H1 (cell line): ENCODE measurements around the gene SLC25A5. TPM values are rescaled to one million over a fixed set of nuclear protein-coding genes. Genes with fewer than 3 reads are reported as not detected.

Experiments
- CTCF ChIA-PET: fragments of 300-600 bp; sonication (Branson Sonifier 250); formaldehyde crosslinking; loops from one replicate; lab custom pipeline; 2021; ENCODE audit not compliant: partially characterized antibody; lab: Charles Lee
- POLR2A ChIA-PET: fragments of 300-600 bp; sonication (Branson Sonifier 250); formaldehyde crosslinking; loops from one replicate; lab custom pipeline; 2021; ENCODE audit warnings: inconsistent platforms; ENCODE audit not compliant: partially characterized antibody; lab: Charles Lee
- DNase-seq, 2 experiments: peaks; one replicate each; pipeline versions ENCODE4 v3.0.0 to v3.0.0-alpha.2; 2010 to 2022; ENCODE audit warnings: low spot score in 2 of 2, low read depth in 1 of 2, mixed read lengths in 1 of 2
- FAIRE-seq: peaks from 2 replicates; lab custom pipeline; 2011; peaks lifted over from hg19 to GRCh38; lab: Jason Lieb, UNC
- H2AFZ ChIP-seq: 2 replicates; pipeline ENCODE4 v1.8.1; 2012; ENCODE audit warnings: low read length, inconsistent platforms
- H2AK5ac ChIP-seq: 2 replicates; pipeline ENCODE4 v1.6.1; 2013; ENCODE audit warnings: low read depth, low read length
- H2BK120ac ChIP-seq: replicated peaks from 2 replicates; pipeline ENCODE3; 2013; ENCODE audit warnings: low read depth, low read length, inconsistent platforms
- H2BK12ac ChIP-seq: 2 replicates; pipeline ENCODE4 v1.6.1; 2013; ENCODE audit warnings: low read depth, low read length
- H2BK15ac ChIP-seq: 2 replicates; pipeline ENCODE4 v1.6.1; 2013; ENCODE audit warnings: low read length
- H2BK20ac ChIP-seq: 2 replicates; pipeline ENCODE4 v1.6.1; 2013; ENCODE audit warnings: low read length
- H2BK5ac ChIP-seq: 2 replicates; pipeline ENCODE4 v1.6.1; 2013; ENCODE audit warnings: low read depth, low read length
- H3K14ac ChIP-seq: 2 replicates; pipeline ENCODE4 v1.6.1; 2013; ENCODE audit warnings: inconsistent platforms; ENCODE audit not compliant: insufficient read length
- H3K18ac ChIP-seq: 2 replicates; pipeline ENCODE4 v1.6.1; 2013; ENCODE audit warnings: low read length; ENCODE audit errors: extremely low read depth
- H3K23ac ChIP-seq: 2 replicates; pipeline ENCODE4 v1.6.1; 2013; ENCODE audit warnings: inconsistent platforms; ENCODE audit not compliant: insufficient read length
- H3K23me2 ChIP-seq: 2 replicates; pipeline ENCODE4 v1.6.1; 2013; ENCODE audit warnings: low read depth, low read length
- H3K27ac ChIP-seq: 2 replicates; pipeline ENCODE4 v1.6.1; 2011; ENCODE audit warnings: low read depth, low read length, inconsistent platforms
- H3K27me3 ChIP-seq, 4 experiments: replicated peaks in 1 of 4; 1 replicate in 1 of 4; 2 replicates in 3 of 4; pipeline versions ENCODE4 v1.6.1 to v1.8.1; 2011 to 2013; ENCODE audit warnings: low read length in 3 of 4, mild to moderate bottlenecking in 3 of 4, inconsistent platforms in 2 of 4, mixed read lengths in 2 of 4, moderate library complexity in 1 of 4; ENCODE audit not compliant: control insufficient read depth in 3 of 4, insufficient read depth in 3 of 4; ENCODE audit errors: extremely low read depth in 1 of 4
- H3K36me3 ChIP-seq, 4 experiments: 2 replicates each; pipeline versions ENCODE4 v1.6.1 to v1.8.1; 2011 to 2013; ENCODE audit warnings: mild to moderate bottlenecking in 4 of 4, low read length in 3 of 4, moderate library complexity in 2 of 4, control low read depth in 1 of 4, inconsistent platforms in 1 of 4; ENCODE audit not compliant: insufficient read depth in 4 of 4, control insufficient read depth in 2 of 4
- H3K4ac ChIP-seq: replicated peaks from 2 replicates; pipeline ENCODE3; 2013; ENCODE audit warnings: low read length, low read depth, mixed read lengths, inconsistent platforms; ENCODE audit not compliant: insufficient read length
- H3K4me1 ChIP-seq, 4 experiments: replicated peaks in 1 of 4; 1 replicate in 1 of 4; 2 replicates in 3 of 4; pipeline versions ENCODE4 v1.6.1 to v1.8.1; 2011 to 2013; ENCODE audit warnings: low read length in 3 of 4, inconsistent platforms in 2 of 4, mixed read lengths in 1 of 4; ENCODE audit not compliant: insufficient read depth in 4 of 4, control insufficient read depth in 3 of 4
- H3K4me2 ChIP-seq, 2 experiments: 2 replicates each; pipeline versions ENCODE4 v1.6.1 to v1.8.1; 2011 to 2013; ENCODE audit warnings: low read depth in 2 of 2, low read length in 2 of 2, control low read depth in 1 of 2, inconsistent platforms in 1 of 2, mild to moderate bottlenecking in 1 of 2; ENCODE audit not compliant: insufficient read depth in 1 of 2
- H3K4me3 ChIP-seq, 4 experiments: fragments of 200-600, 300-600 bp in 1 of 4; sonication (generic), shearing (Covaris generic), sonication (Bioruptor Twin) in 1 of 4; 2 replicates each; pipeline versions ENCODE4 v1.5.1 to v1.8.1; 2011 to 2016; ENCODE audit warnings: low read length in 4 of 4, low read depth in 3 of 4, control low read depth in 2 of 4, inconsistent platforms in 2 of 4, mild to moderate bottlenecking in 2 of 4, mixed read lengths in 1 of 4, moderate library complexity in 1 of 4; ENCODE audit not compliant: insufficient read depth in 2 of 4; ENCODE audit errors: extremely low read depth in 1 of 4
- H3K56ac ChIP-seq: replicated peaks from 2 replicates; pipeline ENCODE3; 2013; ENCODE audit warnings: low read depth, mild to moderate bottlenecking, mixed read lengths, low read length, inconsistent platforms; ENCODE audit not compliant: insufficient read length
- H3K79me1 ChIP-seq: 2 replicates; pipeline ENCODE4 v1.6.1; 2013; ENCODE audit warnings: low read depth, low read length, control low read depth
- H3K79me2 ChIP-seq, 2 experiments: 2 replicates each; pipeline versions ENCODE4 v1.6.1 to v1.8.1; 2012 to 2013; ENCODE audit warnings: low read length in 2 of 2, mild to moderate bottlenecking in 2 of 2, inconsistent platforms in 1 of 2; ENCODE audit not compliant: insufficient read depth in 2 of 2, control insufficient read depth in 1 of 2
- H3K9ac ChIP-seq, 4 experiments: replicated peaks in 1 of 4; 1 replicate in 1 of 4; 2 replicates in 3 of 4; pipeline versions ENCODE4 v1.6.1 to v1.8.1; 2011 to 2013; ENCODE audit warnings: low read depth in 3 of 4, low read length in 3 of 4, control low read depth in 2 of 4, mild to moderate bottlenecking in 2 of 4, moderate library complexity in 2 of 4, inconsistent platforms in 1 of 4; ENCODE audit errors: extremely low read depth in 1 of 4
- H3K9me3 ChIP-seq, 2 experiments: 2 replicates each; pipeline versions ENCODE4 v1.6.1 to v1.8.1; 2012 to 2013; ENCODE audit warnings: mild to moderate bottlenecking in 2 of 2, moderate library complexity in 2 of 2, control low read depth in 1 of 2, inconsistent platforms in 1 of 2, low read depth in 1 of 2, low read length in 1 of 2, mixed read lengths in 1 of 2; ENCODE audit not compliant: insufficient read depth in 2 of 2
- H4K20me1 ChIP-seq, 2 experiments: replicated peaks in 1 of 2; 2 replicates each; pipeline versions ENCODE3 to v1.8.1; 2011 to 2013; ENCODE audit warnings: inconsistent platforms in 2 of 2, low read length in 2 of 2, mild to moderate bottlenecking in 1 of 2; ENCODE audit not compliant: insufficient read depth in 2 of 2, control insufficient read depth in 1 of 2
- H4K5ac ChIP-seq: 2 replicates; pipeline ENCODE4 v1.6.1; 2013; ENCODE audit warnings: low read length, low read depth, mixed read lengths, inconsistent platforms; ENCODE audit not compliant: insufficient read length
- H4K8ac ChIP-seq: 2 replicates; pipeline ENCODE4 v1.8.0; 2013; ENCODE audit warnings: mild to moderate bottlenecking, moderate library complexity, low read length, inconsistent platforms; ENCODE audit not compliant: insufficient read depth; ENCODE audit errors: extremely low read depth
- H4K91ac ChIP-seq: replicated peaks from 2 replicates; pipeline ENCODE3; 2013; ENCODE audit warnings: low read length, mixed read lengths, inconsistent platforms; ENCODE audit not compliant: insufficient read length
- CBX8 ChIP-seq: fragments of 300-800, 300-1000 bp; sonication (generic); IDR thresholded peaks from 2 replicates; pipeline ENCODE4 v1.7.1; 2016; ENCODE audit warnings: low read depth, low read length, borderline replicate concordance
- EP300 ChIP-seq, 2 experiments: IDR thresholded peaks; 1 replicate in 1 of 2; 2 replicates in 1 of 2; pipeline ENCODE4 v1.6.1; 2011 to 2012; ENCODE audit warnings: low read depth in 2 of 2, low read length in 2 of 2, mild to moderate bottlenecking in 2 of 2, borderline replicate concordance in 1 of 2, inconsistent platforms in 1 of 2, moderate library complexity in 1 of 2
- WGBS, 2 experiments: shearing (Covaris generic) in 1 of 2; methylation state at CpG; one replicate each; pipeline versions ENCODE4 v1.1.6 to v1.1.7; 2013 to 2015; ENCODE audit warnings: low lambda C conversion rate in 2 of 2, mixed read lengths in 2 of 2, inconsistent platforms in 1 of 2, low coverage in 1 of 2, missing lambda C conversion rate in 1 of 2; ENCODE audit not compliant: insufficient replicate concordance in 2 of 2, insufficient coverage in 1 of 2, insufficient read length in 1 of 2; ENCODE audit errors: extremely low coverage in 1 of 2, missing lambda C conversion rate in 1 of 2; 5-methylcytosine and 5-hydroxymethylcytosine counted together
- polyA plus RNA-seq, 7 experiments: library from polyadenylated mRNA; depleted of rRNA in 3 of 7; stranded (reverse) in 5 of 7; unstranded in 2 of 7; fragments of >200 nt in 5 of 7; fragments of 200-250 nt in 2 of 7; gene quantifications; 1 replicate in 5 of 7; 2 replicates in 1 of 7; 4 replicates in 1 of 7; pipeline versions ENCODE4 v1.2.1 to v1.2.3, GENCODE V29; 2011 to 2013; ENCODE audit warnings: missing spikeins in 2 of 7, mixed read lengths in 2 of 7
- total RNA-seq: library from RNA; stranded (reverse); fragmentation: NEBNext Ultra II Directional; extraction: Animal tissue kit (Norgen Biotek cat#: 25700); gene quantifications from 2 replicates; pipeline ENCODE4 v1.2.1, GENCODE V29; 2021

SLC25A5 gene
- total and polyA plus RNA-seq, 2 of the 8 experiments (the other 6 are each of a cell fraction or from before 2014, with no cell fraction given) = 512 to 727 TPM

DNA sequence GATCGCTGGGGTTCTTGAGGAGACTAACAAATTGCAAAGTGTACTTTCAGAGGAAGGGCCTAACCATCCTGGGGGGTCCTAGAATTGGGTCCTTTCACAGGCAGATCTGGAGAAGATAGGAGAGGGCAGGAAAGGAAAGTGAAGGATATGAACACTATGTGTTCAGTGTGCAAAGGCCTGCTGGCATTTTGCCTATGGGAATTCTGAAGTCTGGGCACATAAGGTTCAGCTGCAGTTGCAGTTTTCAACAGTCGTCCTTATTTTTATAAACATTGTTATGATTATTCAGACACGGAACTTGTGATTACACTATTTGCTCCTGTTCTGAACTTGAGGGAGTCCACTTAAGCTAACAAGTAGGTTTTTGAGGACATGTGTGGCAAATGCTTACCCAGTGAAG is 1.3 kb upstream of the SLC25A5 start:
- H3K36me3 ChIP-seq = peaks cover 0 to 19% (median 12%) of the 10 kb centered on the region in 4 experiments; a peak in 6 of 8 replicates
- no peak overlapping the region for H2BK15ac ChIP-seq
- H3K23me2 ChIP-seq = no peaks in the 10 kb centered on the region; the same call in 1 of the 2 replicates
- peaks cover 0 to 12% (median 0%) of the 10 kb centered on the region in 4 experiments; a peak in 2 of 7 replicates for H3K4me1 ChIP-seq
- H3K79me2 ChIP-seq = peaks cover 0 to 6% of the 10 kb centered on the region in 2 experiments; a peak in 2 of 4 replicates
- no peak overlapping the region for H3K27ac ChIP-seq
- no peaks in the 10 kb centered on the region for H3K9me3 ChIP-seq
- no peak overlapping the region for H3K4ac ChIP-seq
- H3K56ac ChIP-seq = no peak overlapping the region
- DNase-seq = no peak
- no peak overlapping the region for H3K14ac ChIP-seq
- H2BK120ac ChIP-seq = no peak overlapping the region
- H3K4me3 ChIP-seq = no peak overlapping the region
- H3K27me3 ChIP-seq = no peaks in the 10 kb centered on the region
- POLR2A ChIA-PET = no interaction called here
- no peak overlapping the region for H2AFZ ChIP-seq
- H4K5ac ChIP-seq = no peak overlapping the region
- H3K4me2 ChIP-seq = peak overlapping the region in 1 of 2 experiments; percentile 71; a peak in 1 of 4 replicates
- peaks cover 2 to 7% of the 10 kb centered on the region in 2 experiments for H4K20me1 ChIP-seq
- H3K9ac ChIP-seq = no peak overlapping the region
- H2AK5ac ChIP-seq = no peak overlapping the region
- H2BK5ac ChIP-seq = no peak overlapping the region
- CTCF ChIA-PET = interaction anchor here (1.4 kb wide), 1 partner anchor 23 kb away, joined by 5 read pairs; no protein-coding TSS in a partner anchor
- H2BK20ac ChIP-seq = no peak overlapping the region
- no peak overlapping the region for H3K18ac ChIP-seq
- H2BK12ac ChIP-seq = no peak overlapping the region
- no peak overlapping the region for H3K23ac ChIP-seq
- no peaks in the 10 kb centered on the region for H3K79me1 ChIP-seq
- no peak for FAIRE-seq
- WGBS, 2 experiments = 84% methylated on average over 3 of the region's 3 CpGs; no CpG with 5 or more reads in 1 of the 2 experiments
- H4K8ac ChIP-seq = no peak overlapping the region
- H4K91ac ChIP-seq = no peak overlapping the region
- TF ChIP-seq EP300 (IDR thresholded peaks at IDR 0.05; ENCODE audit: borderline replicate concordance in 1 of 2, low read depth in 2 of 2, low read length in 2 of 2) = no peak
- TF ChIP-seq CBX8 = no peak
